ENCODE measurements around the gene CYP2F1. TPM values are rescaled to one million over a fixed set of nuclear protein-coding genes. Genes with fewer than 3 reads are reported as not detected.
"Not testable (repeated sequence)": the region's sequence is repeated elsewhere in the genome, so short reads cannot be mapped to it uniquely, and the experiment has no call there.

CYP2F1 gene, protein sequence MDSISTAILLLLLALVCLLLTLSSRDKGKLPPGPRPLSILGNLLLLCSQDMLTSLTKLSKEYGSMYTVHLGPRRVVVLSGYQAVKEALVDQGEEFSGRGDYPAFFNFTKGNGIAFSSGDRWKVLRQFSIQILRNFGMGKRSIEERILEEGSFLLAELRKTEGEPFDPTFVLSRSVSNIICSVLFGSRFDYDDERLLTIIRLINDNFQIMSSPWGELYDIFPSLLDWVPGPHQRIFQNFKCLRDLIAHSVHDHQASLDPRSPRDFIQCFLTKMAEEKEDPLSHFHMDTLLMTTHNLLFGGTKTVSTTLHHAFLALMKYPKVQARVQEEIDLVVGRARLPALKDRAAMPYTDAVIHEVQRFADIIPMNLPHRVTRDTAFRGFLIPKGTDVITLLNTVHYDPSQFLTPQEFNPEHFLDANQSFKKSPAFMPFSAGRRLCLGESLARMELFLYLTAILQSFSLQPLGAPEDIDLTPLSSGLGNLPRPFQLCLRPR
- total RNA-seq = not detected in 2 replicates

DNA sequence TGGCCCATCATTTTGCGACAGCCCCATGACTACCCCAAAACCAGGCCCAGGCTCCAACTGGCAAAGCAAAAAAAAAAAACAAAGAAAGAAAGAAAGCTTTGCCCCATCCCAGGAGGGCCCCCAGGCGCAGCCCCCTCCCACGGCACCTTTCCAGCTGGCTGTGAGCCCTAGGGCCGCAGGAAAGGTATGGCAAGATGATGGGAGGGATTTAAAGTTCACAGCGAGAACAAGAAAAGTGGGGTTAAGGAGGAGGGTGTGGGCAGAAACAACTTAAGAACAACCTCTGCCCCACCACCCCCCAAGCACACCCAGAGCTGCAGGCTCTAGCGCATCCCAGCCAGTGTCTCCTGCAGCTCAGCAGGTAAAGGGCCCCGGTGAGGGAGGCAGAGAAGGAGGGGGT is at the start of gene CYP2F1:
Gene CYP2F1, plus strand, starts transcription at position 301 of the 400 bp plus-strand sequence. CDS start 1,757 bp downstream, outside the sequence.
- DNase-seq (ENCODE audit: low read depth in 2 of 2) = no peak

DNA sequence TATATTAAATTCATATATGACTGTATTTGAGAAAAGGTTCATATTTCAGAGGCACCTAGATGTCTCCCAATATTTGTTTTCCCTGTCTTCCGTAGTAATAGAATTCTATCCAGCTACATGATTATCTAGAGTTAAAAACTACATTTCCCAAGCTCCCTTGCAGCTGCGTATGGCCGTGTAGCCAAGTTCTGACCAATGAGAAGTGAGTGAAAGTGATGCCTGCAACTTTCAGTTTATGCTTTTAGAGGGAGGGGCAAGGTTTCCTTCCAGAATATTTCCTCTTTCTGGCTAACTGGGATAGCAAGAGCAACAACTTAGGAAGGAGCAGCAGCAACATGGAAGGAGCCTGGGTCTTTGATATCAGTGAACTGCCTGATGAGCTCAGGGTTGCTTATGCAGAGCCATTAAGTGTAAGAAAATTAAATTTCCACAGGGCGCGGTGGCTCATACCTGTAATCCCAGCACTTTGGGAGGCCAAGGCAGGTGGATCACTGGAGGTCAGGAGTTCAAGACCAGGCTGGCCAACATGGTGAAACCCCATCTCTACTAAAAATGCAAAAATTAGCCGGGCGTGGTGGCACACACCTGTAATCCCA is 49.2 kb upstream of the CYP2F1 start:
- DNase-seq (ENCODE audit: low read depth in 2 of 2) = peak; percentile 11 to 38

DNA sequence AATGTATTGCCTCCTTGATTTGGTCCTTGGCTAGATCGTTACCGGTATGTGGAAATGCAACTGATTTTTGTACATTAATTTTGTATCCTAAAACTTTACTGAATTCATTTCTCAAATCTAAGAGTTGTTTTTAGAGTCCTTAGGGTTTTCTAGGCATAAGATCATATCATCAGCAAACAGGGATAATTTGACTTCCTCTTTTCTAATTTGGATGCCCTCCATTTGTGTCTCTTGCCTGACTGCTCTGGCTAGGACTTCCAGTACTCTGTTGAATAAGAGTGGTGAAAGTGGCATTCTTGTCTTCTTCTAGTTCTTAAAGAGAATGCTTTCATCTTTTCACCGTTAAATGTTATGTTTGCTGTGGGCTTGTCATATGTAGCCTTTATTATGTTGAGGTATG is 37.9 kb upstream of the CYP2F1 start:
- DNase-seq (ENCODE audit: low read depth in 2 of 2) = no peak

DNA sequence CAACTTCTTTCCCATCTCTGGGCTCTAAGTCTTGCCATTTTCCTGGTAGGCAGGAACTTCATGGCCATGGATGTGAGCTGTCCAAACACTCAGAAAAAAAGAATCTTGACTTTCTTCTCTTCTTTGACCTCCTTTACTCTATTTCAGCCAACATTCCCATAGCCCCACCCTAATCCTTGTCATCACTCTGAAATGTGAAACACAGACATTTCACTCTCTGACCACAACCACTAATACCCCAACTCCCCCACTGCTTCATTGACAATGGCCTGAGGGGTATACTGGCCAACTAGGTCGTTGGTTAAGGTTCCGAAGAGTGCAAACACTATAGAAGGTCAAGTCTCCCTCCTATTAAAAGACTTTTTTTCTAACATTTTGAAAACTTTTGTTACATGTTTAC is 30.7 kb upstream of the CYP2F1 start:
- DNase-seq (ENCODE audit: low read depth in 2 of 2) = no peak

DNA sequence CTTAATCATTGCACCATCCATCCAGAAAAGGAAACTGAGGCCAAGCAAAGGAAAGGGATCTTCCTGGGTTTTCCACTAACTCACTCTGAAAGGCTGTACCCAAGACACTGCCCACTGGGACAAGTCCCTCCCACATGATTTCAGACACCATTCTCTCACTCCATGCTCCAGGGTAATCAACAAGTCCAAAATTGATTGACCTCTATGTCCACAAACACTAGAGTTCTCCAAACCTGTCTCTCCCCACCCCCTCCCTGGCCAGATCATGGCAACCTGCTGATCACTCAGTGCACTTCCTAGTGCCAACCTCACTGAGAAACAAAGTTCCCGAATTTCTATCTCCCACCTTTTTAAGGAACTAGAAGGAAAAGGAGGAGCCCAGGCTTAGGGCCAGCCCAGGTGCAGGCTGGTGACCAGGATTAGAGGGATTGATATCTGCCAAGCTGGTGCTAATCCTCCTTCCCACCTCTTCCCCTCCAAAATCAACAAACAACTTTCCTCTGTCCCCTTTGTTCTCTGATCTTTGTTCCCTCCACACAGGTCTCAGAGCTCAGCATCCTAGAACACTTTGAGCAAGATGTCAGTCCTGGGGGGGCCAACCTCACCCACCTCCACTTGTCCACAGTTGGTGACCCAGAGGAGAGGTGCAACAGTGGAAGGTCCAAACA is 28.4 kb upstream of the CYP2F1 start:
- DNase-seq (ENCODE audit: low read depth in 2 of 2) = no peak

DNA sequence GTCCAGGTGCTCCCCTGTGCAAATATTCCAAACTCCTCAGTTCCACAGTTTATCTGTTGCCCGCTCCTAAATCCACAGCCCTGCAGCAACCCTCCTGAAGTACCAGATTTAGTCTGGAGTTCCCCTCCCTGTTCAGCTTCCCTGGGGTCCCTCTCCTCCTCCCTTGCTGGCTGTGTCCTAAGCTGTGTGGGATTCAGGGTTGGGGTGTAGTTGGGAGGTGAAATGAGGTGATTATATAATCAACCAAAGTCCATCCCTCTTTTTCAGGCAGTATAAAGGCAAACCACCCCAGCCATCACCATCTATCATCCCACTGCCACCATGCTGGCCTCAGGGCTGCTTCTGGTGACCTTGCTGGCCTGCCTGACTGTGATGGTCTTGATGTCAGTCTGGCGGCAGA is 26.1 kb upstream of the CYP2F1 start, which contains the start of gene CYP2A13:
Gene CYP2A13, plus strand, starts transcription at position 301 of the 400 bp plus-strand sequence. Its CDS starts 21 bp downstream, at position 322.
- no peak for DNase-seq (ENCODE audit: low read depth in 2 of 2)

DNA sequence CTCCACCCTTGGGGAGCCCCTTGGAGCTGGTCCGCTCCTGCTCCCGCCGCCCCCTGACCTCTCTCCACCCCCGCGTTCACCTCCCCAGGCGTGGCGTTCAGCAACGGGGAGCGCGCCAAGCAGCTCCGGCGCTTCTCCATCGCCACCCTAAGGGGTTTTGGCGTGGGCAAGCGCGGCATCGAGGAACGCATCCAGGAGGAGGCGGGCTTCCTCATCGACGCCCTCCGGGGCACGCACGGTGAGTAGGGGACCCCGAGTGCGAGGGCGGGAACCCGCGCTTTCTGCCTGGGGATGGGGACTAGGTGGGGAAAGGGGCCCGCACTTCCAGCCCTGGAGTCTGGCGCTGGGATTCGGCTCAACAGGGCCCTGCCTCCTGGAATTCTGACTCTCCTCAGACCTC is 24.3 kb upstream of the CYP2F1 start:
- no peak for DNase-seq (ENCODE audit: low read depth in 2 of 2)

DNA sequence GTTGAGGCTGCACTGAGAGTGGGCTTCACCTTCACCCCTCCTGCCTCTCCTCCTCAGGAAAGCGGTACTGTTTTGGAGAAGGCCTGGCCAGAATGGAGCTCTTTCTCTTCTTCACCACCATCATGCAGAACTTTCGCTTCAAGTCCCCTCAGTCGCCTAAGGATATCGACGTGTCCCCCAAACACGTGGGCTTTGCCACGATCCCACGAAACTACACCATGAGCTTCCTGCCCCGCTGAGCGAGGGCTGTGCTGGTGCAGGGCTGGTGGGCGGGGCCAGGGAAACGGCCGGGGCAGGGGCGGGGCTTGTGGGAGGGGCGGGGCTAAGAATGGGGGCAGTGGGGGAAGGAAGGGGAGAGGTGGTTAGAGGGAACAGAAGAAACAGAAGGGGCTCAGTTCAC is 18.5 kb upstream of the CYP2F1 start:
- DNase-seq (ENCODE audit: low read depth in 2 of 2) = no peak

DNA sequence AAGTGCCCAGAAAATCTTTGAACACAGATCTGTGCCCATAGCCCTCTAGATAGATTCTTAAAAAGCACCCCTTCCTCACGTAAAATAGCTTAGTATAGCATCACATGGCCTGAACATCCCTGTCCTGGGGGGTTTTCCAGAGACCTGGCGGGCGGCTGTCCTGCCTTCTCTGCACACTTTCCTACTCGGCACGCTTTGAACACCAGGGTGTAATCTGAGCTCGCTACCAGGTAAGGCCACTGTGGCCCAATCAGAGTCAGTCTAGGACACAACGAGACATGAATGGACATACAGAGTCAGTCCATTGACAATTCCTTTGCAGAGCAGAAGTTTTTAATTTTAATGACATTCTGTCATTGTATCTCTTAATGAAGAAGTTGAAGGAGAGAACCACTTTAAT is 17.9 kb upstream of the CYP2F1 start:
- no peak for DNase-seq (ENCODE audit: low read depth in 2 of 2)

DNA sequence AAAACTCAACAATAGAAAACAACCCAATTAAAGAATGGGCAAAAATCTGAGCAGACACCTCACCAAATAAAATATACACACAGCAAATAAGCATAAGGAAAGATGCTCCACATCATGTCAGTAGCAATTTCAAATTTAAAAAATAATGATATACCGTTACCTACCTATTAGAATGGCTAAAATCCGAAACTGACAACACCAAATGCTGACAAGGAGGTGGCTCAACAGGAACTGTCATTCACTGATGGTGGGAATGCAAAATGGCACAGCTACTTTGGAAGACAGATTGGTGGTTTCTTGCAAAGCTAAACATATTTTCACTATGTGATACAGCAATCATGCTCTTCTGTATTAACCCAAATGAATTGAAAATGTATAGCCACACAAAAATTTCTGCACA is 16.9 kb upstream of the CYP2F1 start:
- no peak for DNase-seq (ENCODE audit: low read depth in 2 of 2)

DNA sequence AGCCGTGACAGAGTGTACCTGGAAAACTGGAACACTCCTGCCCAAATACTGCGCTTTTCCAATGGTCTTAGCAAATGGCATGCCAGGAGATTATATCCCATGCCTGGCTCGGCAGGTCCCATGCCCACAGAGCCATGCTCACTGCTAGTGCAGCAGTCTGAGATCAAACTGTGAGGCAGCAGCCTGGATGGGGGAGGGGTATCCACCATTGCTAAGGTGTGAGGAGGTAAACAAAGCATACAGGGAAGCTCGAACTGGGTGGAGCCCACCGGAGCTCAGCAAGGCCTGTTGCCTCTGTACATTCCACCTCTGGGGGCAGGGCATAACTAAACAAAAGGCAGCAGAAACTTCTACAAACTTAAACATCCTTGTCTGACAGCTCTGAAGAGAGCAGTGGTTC is 15.5 kb upstream of the CYP2F1 start:
- no peak for DNase-seq (ENCODE audit: low read depth in 2 of 2)

DNA sequence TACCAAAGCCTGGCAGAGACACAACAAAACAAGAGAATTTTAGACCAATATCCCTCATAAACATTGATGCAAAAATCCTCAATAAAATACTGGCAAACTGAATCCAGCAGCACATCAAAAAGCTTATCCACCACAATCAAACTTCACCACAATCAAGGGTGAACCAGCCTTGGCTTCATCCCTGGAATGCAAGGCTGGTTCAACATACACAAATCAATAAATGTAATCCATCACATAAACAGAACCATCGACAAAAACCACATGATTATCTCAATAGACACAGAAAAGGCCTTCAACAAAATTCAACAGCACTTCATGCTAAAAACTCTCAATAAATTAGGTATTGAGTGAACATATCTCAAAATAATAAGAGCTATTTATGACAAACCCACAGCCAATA is 12.0 kb upstream of the CYP2F1 start:
- not testable (repeated sequence) for DNase-seq (ENCODE audit: low read depth in 2 of 2)

DNA sequence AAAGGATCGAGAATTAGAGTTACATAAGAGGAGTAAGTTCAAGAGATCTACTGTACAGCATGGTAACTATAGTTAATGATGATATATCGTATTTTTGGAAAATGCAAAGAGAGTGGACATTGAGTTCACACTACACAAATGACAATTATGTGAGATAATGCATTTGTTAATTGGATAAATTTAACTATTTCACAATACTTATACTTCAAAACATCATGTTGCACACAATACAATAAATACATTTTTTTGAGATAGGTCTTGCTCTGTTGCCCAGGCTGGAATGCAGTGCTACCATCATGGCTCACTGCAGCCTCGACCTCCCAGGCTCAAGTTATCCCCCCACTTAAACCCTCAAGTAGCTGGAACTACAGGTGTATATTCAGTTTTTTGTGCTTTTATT is 8.1 kb upstream of the CYP2F1 start:
- DNase-seq (ENCODE audit: low read depth in 2 of 2) = no peak

DNA sequence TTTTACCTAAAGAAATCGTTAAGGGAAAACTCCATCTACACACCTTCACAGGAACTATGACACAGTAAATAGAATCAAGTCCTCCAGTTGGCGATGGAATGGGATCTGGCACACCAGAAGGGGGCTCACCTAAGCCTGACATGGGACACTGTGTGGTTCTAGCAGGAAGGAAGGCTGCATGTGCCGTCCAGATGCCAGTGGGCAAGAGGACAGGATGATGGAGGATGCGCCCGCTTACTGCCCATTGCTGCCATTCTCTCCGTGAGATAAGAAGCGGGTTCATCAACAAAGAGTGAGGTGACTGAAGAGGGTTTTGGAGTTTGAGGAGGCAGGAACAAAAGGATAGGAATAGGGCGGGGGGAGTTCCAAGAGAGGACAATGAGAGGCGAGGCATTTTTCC is 2.9 kb upstream of the CYP2F1 start:
- DNase-seq (ENCODE audit: low read depth in 2 of 2) = no peak

DNA sequence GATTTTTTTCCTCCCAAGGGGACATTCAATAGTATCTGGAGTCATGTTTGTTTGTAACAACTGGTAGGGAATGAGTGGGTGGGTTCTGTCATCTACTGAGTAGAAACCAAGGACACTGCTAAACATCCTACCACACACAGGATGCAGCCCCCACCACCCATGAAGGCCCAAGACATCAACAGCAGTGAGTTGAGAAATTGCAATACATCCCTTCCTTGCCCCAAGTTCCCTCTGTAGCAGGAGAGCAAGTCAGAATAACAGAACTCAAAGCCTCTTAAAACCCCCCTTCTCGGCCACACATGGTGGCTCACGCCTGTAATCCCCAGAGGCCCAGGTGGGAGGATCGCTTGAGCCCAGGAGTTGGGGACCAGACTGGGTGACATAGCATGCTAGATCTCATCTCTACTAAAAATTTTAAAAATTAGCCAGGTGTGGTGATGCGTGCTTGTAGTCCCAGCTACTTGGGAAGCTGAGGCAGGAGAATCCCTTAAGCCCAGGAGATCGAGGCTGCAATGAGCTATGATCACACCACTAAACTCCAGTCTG is 2.4 kb upstream of the CYP2F1 start:
- DNase-seq (ENCODE audit: low read depth in 2 of 2) = no peak

DNA sequence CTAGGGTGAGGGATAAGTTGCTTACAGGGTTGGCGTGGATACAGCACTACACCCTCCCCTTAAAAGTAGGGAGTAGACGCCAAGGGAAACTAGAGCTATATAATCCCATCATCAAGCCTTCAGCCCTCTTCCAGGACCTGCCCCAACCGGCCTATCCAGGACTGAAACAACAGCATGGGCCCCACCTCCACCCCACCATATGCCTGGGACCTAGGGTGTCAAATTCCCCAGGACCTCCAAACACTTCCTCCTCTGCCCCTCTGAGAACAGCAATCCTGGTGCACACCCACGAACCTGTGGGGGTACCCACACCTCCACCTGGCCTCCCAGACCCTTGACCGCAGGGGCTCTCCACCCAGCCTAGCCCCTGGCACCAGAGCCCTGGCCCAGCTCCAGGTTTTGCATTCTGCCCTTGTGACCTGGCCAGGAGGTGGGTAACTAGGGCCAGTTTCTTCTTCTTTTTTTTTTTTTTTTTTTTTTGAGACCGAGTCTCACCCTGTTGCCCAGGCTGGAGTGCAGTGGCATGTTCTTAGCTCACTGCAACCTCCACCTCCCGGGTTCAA is 1.4 kb upstream of the CYP2F1 start:
- DNase-seq (ENCODE audit: low read depth in 2 of 2) = no peak

DNA sequence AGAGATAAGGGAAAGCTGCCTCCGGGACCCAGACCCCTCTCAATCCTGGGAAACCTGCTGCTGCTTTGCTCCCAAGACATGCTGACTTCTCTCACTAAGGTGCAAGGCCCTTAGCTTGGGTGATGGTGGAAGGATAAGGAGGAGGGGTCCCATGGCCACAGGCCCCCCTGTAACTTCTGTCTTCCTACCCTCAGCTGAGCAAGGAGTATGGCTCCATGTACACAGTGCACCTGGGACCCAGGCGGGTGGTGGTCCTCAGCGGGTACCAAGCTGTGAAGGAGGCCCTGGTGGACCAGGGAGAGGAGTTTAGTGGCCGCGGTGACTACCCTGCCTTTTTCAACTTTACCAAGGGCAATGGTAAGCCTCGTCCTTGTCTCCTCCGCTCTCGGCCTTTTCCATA is 2.0 kb downstream of the CYP2F1 start:
- DNase-seq (ENCODE audit: low read depth in 2 of 2) = no peak

DNA sequence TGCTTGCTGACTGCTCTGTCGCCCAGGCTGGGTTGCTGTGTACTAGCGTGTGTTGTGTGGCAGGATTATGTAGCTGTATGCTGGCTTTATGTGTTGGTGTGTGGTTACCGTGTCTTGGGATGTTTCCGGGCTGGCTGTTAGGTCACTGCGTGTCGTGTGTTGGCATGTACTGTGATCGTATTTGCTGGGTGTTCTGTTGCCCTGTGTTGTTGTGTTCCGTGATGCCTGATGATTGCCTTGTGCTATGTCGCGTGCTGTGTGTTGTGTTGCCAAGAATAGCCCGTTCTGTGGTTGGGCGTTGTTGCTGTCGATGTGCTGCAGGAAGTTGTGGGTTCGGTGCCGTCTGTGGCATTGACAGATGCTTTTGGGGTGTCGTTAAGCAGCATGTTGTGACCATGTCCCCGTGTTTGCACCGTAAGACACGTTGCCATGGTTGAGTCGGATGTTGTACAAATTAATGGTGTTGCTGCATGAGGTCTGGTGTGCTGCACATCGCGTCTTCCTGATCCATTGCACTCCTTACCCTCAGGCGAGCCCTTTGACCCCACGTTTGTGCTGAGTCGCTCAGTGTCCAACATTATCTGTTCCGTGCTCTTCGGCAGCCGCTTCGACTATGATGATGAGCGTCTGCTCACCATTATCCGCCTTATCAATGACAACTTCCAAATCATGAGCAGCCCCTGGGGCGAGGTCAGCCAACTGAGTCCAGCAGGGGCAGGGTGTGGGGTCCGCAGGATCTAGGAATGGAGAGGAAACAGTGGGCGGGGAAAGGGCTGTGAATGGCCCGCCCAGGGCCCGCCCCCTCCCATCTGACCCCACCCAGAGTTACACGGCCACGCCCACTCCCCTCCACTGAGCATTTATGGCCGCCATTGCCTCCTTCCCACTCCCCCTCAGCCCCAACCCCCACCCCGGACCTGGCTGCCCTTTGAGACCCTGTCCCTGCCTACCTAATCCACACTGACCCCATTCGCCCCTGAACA is 7.0 kb downstream of the CYP2F1 start:
- not testable (repeated sequence) for DNase-seq (ENCODE audit: low read depth in 2 of 2)

DNA sequence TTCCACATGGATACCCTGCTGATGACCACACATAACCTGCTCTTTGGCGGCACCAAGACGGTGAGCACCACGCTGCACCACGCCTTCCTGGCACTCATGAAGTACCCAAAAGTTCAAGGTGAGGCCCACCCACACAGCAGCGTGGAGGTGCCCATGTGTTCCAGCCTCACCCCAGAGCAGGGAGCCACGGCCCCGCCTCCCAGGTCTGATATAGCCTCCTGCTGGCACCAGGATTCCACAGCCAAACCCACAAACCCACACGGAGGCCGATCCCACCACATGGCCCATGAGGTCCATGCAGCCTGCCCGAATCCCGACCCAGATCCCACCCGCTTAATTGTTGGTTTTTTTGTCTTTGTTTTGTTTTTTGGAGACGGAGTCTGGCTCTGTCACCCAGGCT is 8.6 kb downstream of the CYP2F1 start:
- DNase-seq (ENCODE audit: low read depth in 2 of 2) = not testable (repeated sequence)

DNA sequence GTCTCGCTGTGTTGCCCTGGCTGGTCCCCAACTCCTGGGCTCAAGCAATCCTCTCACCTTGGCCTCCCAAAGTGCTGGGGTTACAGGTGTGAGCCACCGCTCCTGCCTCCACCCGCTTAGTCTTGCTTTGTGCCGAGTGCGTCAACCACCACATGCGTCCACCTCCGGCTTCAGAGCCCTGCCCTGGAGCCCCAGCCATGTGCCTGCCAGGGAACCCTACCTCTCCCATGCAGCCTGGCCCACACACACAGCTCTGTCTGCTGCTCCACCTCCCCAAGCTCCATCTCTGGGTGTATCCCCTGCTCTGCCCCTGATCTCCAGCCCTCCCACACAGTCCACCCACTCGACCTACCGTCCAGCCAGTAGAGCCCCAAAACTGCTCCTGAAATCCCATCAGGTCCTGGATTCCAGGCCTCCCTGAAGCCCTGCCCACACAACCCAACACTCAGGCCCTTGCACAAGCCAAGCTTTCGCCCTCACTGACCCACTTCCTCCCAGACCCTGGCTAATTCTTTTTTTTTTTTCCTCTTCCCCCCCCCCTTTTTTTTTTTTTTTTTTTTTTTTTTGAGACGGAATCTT is 9.6 kb downstream of the CYP2F1 start:
- DNase-seq (ENCODE audit: low read depth in 2 of 2) = no peak
